ENCODE results near the gene SPRYD3. TPM values are rescaled to one million over a fixed set of nuclear protein-coding genes. Genes with fewer than 3 reads are reported as not detected.

Gene SPRYD3
- total and polyA plus RNA-seq, 11 donors, result 26.0 to 94.7 (median 48.5) TPM

DNA sequence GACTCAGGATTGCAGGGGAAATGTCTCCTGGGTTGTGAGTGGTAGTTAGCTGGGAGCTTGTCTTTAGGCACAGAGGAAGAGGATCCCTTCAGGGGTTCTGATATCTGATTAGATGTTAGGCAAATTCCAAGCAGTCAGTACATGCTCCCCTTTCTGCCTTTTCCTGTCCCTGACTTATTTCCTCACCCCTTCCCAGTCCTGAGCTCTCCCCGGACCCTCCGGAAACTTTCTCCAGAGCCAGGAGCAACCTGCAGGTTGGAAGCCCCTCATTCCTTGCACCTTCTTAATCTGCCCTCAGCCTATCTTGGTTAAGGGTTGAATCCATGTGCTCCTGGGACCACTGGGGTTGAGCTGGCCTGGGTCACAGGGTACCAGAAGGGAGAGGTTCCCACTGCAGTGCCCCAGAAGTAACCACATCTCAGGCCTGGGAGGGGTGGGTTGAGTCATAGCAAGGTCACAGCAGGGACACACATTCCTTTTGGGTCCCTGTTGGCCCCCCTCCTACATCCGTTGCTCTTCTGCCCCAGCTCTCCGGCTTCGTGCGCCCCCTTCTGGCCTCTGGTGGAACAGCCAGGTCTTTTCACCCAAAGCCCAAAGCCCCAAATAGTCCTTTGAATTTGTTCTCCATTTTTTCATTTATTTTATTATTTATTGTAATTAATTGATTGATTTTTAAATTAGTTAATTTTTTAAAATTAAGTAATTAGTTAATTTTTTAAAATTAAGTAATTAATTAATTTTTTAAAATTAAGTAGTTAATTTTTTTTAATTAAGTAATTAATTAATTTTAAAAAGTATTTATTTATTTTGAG, 20.1 kb upstream of the SPRYD3 start:
- intact Hi-C loops (cut with DNase I), result loop anchor here (1.0 to 5.0 kb wide), 6 partner anchors 32 to 60 kb away; partner anchors contain the start of gene TNS2 (in 1 of the 10)
- Histone ChIP-seq H3K36me3 (peaks cover 0 to 26% (median 10%) of the 10 kb centered on the region in 9 donors), H3K4me3 (peak overlapping the region in 8 of 12 donors; percentile 57 to 73 (median 67)), H3K9me3 (no peaks in the 10 kb centered on the region), H3K4me1 (peaks cover 3 to 63% (median 34%) of the 10 kb centered on the region in 12 donors), H3K27me3 (no peaks in the 10 kb centered on the region), H3K27ac (peak overlapping the region; percentile 79 to 96 (median 86))
- WGBS, 4 donors, result 14 to 21% (median 15%) methylated on average over 6 of the region's 6 CpGs
- TF ChIP-seq, protein P1, sequence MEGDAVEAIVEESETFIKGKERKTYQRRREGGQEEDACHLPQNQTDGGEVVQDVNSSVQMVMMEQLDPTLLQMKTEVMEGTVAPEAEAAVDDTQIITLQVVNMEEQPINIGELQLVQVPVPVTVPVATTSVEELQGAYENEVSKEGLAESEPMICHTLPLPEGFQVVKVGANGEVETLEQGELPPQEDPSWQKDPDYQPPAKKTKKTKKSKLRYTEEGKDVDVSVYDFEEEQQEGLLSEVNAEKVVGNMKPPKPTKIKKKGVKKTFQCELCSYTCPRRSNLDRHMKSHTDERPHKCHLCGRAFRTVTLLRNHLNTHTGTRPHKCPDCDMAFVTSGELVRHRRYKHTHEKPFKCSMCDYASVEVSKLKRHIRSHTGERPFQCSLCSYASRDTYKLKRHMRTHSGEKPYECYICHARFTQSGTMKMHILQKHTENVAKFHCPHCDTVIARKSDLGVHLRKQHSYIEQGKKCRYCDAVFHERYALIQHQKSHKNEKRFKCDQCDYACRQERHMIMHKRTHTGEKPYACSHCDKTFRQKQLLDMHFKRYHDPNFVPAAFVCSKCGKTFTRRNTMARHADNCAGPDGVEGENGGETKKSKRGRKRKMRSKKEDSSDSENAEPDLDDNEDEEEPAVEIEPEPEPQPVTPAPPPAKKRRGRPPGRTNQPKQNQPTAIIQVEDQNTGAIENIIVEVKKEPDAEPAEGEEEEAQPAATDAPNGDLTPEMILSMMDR (IDR thresholded peaks at IDR 0.05), result peak; percentile 91 to 100 (median 98)
- TF ChIP-seq POLR2A (IDR thresholded peaks at IDR 0.05), result peak in 1 of 2 donors; percentile 35
- DNase-seq, result peak; percentile 90 to 94 (median 93)
- ATAC-seq, result peak; percentile 71 to 85 (median 82)

- intact Hi-C loops (cut with DNase I), result loop anchor here in 8 of 10 donors (1.0 to 5.0 kb wide), 6 partner anchors 32 to 60 kb away; partner anchors contain the start of gene TNS2 (in 1 of the 8)
- no peaks in the 10 kb centered on the region for H3K9me3 ChIP-seq
- peak overlapping the region; percentile 79 to 96 (median 86) for H3K27ac ChIP-seq
- TF ChIP-seq, protein P1 (IDR thresholded peaks at IDR 0.05), result no peak
- no peak for TF ChIP-seq POLR2A (IDR thresholded peaks at IDR 0.05)
- H3K4me3 ChIP-seq, result peak overlapping the region in 11 of 12 donors; percentile 41 to 73 (median 65)
- ATAC-seq (peak in 3 of 4 donors; percentile 29 to 55 (median 48)), DNase-seq (peak in 2 of 5 donors; percentile 47 to 68)
- H3K36me3 ChIP-seq, result peaks cover 0 to 26% (median 10%) of the 10 kb centered on the region in 9 donors
- H3K4me1 ChIP-seq, result peaks cover 3 to 59% (median 34%) of the 10 kb centered on the region in 12 donors
- WGBS, 4 donors, result 33 to 39% (median 36%) methylated on average over 13 of the region's 13 CpGs
- no peaks in the 10 kb centered on the region for H3K27me3 ChIP-seq
Observed at GRCh38 chr12:53098354-53098981, 19.3 kb upstream of the SPRYD3 start.

DNA sequence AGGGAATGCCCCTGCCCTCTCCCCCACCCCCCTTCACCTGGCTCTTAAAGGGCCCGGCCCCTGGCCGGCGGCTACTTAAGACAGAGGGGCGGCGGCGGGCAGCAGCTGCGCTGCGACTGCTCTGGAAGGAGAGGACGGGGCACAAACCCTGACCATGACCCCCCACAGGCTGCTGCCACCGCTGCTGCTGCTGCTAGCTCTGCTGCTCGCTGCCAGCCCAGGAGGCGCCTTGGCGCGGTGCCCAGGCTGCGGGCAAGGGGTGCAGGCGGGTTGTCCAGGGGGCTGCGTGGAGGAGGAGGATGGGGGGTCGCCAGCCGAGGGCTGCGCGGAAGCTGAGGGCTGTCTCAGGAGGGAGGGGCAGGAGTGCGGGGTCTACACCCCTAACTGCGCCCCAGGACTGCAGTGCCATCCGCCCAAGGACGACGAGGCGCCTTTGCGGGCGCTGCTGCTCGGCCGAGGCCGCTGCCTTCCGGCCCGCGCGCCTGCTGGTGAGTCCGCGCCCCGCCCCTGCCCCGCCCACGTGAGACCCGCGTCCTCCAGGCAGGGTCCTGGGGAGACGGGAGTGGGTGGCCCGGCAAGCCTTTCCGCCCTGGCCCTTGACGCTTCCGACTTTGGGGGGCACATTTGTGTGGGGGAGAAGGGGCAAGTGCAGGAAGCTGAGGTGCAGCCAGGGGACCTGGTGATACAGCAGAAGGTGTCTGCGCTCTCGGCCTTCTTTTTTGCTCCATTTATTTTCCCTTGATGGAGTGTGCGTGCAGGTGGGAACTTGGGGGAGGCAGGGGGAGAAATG, 18.6 kb upstream of the SPRYD3 start, which contains the start of gene IGFBP6:
Gene IGFBP6, plus strand, starts transcription at position 104 of the 790 bp plus-strand sequence. Its CDS starts 51 bp downstream, at position 155.
- WGBS, 4 donors, result 1 to 2% (median 1%) methylated on average over 45 to 51 of the region's 51 CpGs
- Histone ChIP-seq H3K27ac (peak within 1 kb of the TSS; percentile 79 to 96 (median 86)), H3K9me3 (no peaks in the 10 kb centered on the region), H3K36me3 (peaks cover 0 to 23% (median 10%) of the 10 kb centered on the region in 9 donors), H3K4me3 (peak within 1 kb of the TSS; percentile 41 to 73 (median 64)), H3K4me1 (peaks cover 3 to 52% (median 34%) of the 10 kb centered on the region in 12 donors), H3K27me3 (no peaks in the 10 kb centered on the region)
- peak; percentile 71 to 89 (median 77) for DNase-seq
- peak in 1 of 2 donors; percentile 29 for TF ChIP-seq POLR2A (IDR thresholded peaks at IDR 0.05)
- TF ChIP-seq, protein P1 (IDR thresholded peaks at IDR 0.05), result peak in 4 of 12 donors; percentile 18 to 24 (median 20)
- ATAC-seq, result peak; percentile 14 to 68 (median 56)
- intact Hi-C loops (cut with DNase I), result loop anchor here in 9 of 10 donors (1.0 to 5.0 kb wide), 9 partner anchors 17 to 59 kb away; partner anchors contain the start of genes SPRYD3 (in 2 of the 9) and TNS2 (in 1 of the 9)

Data from heart left ventricle (tissue), 16 donors.